DND-41 (cell line): Measurements from ENCODE around the gene LAMTOR2.

ENCODE experiments used
- EZH2 ChIP-seq: IDR thresholded peaks from 3 replicates; pipeline ENCODE4 v1.6.1; 2012; ENCODE audit warnings: borderline replicate concordance, low read depth, mild to moderate bottlenecking, moderate library complexity, low read length, inconsistent platforms; ENCODE audit not compliant: severe bottlenecking
- TF ChIP-seq, protein P1 (sequence below): IDR thresholded peaks from 2 replicates; pipeline ENCODE4 v1.5.1; 2012; ENCODE audit warnings: borderline replicate concordance, low read length, moderate library complexity, mild to moderate bottlenecking; ENCODE audit not compliant: poor library complexity, severe bottlenecking; ENCODE audit errors: extremely low read depth

DNA sequence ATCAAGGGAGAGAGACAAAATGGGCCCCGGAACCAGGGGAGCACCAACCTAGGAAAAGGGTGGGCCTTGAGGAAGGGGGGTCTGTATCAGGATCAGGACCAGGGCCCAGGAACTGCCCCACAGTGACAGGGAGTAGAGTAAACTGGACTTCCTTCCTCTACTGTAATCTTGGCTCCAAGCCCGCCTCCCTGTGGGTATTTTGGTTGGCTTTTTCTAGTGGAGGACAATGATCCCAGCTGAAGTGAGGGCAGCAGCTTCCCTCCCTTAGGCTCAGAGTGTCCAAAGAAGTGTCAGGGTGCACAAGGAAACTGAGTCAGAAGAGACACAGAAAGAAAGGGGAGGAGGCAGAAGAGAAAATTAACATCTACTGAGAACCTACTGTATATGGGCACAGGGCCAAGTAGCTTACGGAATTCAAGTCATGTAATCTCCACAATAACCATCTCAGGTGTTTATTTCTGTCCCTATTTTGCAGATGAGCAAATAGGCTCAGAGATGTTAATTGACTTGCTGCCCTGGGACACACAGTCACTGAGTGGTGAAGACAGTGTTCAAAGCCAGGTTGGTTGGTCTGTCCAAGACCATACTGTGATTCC lies 5.8 kb upstream of the LAMTOR2 start:
- TF ChIP-seq, protein P1, sequence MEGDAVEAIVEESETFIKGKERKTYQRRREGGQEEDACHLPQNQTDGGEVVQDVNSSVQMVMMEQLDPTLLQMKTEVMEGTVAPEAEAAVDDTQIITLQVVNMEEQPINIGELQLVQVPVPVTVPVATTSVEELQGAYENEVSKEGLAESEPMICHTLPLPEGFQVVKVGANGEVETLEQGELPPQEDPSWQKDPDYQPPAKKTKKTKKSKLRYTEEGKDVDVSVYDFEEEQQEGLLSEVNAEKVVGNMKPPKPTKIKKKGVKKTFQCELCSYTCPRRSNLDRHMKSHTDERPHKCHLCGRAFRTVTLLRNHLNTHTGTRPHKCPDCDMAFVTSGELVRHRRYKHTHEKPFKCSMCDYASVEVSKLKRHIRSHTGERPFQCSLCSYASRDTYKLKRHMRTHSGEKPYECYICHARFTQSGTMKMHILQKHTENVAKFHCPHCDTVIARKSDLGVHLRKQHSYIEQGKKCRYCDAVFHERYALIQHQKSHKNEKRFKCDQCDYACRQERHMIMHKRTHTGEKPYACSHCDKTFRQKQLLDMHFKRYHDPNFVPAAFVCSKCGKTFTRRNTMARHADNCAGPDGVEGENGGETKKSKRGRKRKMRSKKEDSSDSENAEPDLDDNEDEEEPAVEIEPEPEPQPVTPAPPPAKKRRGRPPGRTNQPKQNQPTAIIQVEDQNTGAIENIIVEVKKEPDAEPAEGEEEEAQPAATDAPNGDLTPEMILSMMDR, result no peak
- no peak for TF ChIP-seq EZH2
